Measurements from ENCODE around the gene ADGRG3. TPM values are rescaled to one million over a fixed set of nuclear protein-coding genes. Genes with fewer than 3 reads are reported as not detected.

ADGRG3 gene
- total RNA-seq, 1 experiment from 2014 or later = not detected

DNA sequence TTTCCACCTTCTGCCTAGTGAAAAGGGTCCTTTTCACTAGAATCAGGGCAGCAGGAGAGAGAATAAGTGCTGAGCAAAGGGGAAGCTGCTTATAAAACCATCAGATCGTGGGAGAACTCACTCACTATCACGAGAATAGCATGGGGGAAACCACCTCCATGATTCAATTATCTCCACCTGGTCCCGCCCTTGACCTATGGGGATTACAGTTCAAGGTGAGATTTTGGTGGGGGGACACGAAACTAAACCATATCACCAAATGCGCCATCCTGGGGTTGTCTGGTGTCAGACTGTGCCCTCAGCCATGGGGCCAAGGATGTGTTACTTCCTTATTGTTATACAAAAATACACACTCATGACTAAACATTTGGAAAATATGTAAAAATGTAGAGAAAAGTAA lies 57.0 kb downstream of the ADGRG3 start:
- no TSS peak for BruUV-seq (replicated peaks)

DNA sequence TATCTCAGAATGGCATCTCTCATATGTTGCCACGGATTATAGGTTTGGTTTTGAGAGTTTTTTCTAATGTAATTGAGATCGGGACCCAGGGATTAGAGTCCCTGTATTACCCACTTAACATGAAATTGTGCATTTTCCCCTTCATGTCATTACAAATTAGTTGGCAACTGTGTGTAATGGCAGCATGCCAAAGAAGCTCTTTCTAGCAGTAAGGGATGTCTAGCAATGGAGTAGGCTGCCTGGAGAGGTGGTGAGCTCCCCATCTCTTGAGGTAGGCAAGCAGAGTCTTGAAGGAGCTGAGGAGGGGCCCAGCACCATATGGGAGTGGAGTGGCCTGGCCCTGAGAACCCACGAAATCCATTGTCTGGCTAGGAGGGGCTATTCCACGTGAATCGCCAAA lies 57.4 kb downstream of the ADGRG3 start:
- no peaks in the 10 kb centered on the region for H3K9me2 ChIP-seq (ENCODE audit: insufficient read depth)
- TF ChIP-seq EZH2 (IDR thresholded peaks at IDR 0.05; ENCODE audit: low read depth) = no peak
- TF ChIP-seq, protein P1, sequence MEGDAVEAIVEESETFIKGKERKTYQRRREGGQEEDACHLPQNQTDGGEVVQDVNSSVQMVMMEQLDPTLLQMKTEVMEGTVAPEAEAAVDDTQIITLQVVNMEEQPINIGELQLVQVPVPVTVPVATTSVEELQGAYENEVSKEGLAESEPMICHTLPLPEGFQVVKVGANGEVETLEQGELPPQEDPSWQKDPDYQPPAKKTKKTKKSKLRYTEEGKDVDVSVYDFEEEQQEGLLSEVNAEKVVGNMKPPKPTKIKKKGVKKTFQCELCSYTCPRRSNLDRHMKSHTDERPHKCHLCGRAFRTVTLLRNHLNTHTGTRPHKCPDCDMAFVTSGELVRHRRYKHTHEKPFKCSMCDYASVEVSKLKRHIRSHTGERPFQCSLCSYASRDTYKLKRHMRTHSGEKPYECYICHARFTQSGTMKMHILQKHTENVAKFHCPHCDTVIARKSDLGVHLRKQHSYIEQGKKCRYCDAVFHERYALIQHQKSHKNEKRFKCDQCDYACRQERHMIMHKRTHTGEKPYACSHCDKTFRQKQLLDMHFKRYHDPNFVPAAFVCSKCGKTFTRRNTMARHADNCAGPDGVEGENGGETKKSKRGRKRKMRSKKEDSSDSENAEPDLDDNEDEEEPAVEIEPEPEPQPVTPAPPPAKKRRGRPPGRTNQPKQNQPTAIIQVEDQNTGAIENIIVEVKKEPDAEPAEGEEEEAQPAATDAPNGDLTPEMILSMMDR (conservative IDR thresholded peaks at IDR 0.05) = no peak
- intact Hi-C loops (cut with micrococcal nuclease; ENCODE audit: unreplicated experiment) = no loop called here

More for the DNA sequence above, 57.0 kb downstream of the ADGRG3 start:
- no peak for DNase-seq
- Histone ChIP-seq H3K4me1 (replicated peaks; ENCODE audit: insufficient read depth) (no peaks in the 10 kb centered on the region), H3K27ac (no peak overlapping the region), H4K20me1 (ENCODE audit: insufficient read depth) (no peaks in the 10 kb centered on the region), H3K9me3 (ENCODE audit: insufficient read depth, low read depth) (no peaks in the 10 kb centered on the region), H3K79me2 (ENCODE audit: low read depth) (no peaks in the 10 kb centered on the region), H2AFZ (no peak overlapping the region), H3K9me2 (ENCODE audit: insufficient read depth) (no peaks in the 10 kb centered on the region), H3K27me3 (ENCODE audit: insufficient read depth, low read depth) (no peaks in the 10 kb centered on the region), H3K36me3 (ENCODE audit: low read depth) (no peaks in the 10 kb centered on the region), H3K4me2 (no peak overlapping the region), H3F3A (ENCODE audit: insufficient read depth, low read depth) (no peaks in the 10 kb centered on the region), H3K4me3 (no peak overlapping the region)
- TF ChIP-seq EZH2 (IDR thresholded peaks at IDR 0.05; ENCODE audit: low read depth) = no peak
- intact Hi-C loops (cut with micrococcal nuclease; ENCODE audit: unreplicated experiment) = no loop called here
- POLR2A ChIA-PET (ENCODE audit: unreplicated experiment) = no interaction called here
- CTCF ChIA-PET = interaction anchor here (0.6 kb wide), 1 partner anchor 373 kb away, joined by 4 read pairs; no protein-coding TSS in a partner anchor

GRCh38 chr16:57725976-57726375 lies 57.9 kb downstream of the ADGRG3 start:
- ChIA-PET CTCF (no interaction called here), POLR2A (ENCODE audit: unreplicated experiment) (interaction anchor here (0.6 kb wide), 1 partner anchor 10 kb away, joined by 3 read pairs; no protein-coding TSS in a partner anchor)
- no peak for DNase-seq
- no peaks in the 10 kb centered on the region for H3K79me2 ChIP-seq (ENCODE audit: low read depth)
- no peak overlapping the region for H3K4me3 ChIP-seq
- intact Hi-C loops (cut with micrococcal nuclease; ENCODE audit: unreplicated experiment) = no loop called here
- BruUV-seq (replicated peaks) = no TSS peak
- no peak overlapping the region for H3K4me2 ChIP-seq
- H3K36me3 ChIP-seq (ENCODE audit: low read depth) = no peaks in the 10 kb centered on the region
- H3K4me1 ChIP-seq (replicated peaks; ENCODE audit: insufficient read depth) = no peaks in the 10 kb centered on the region
- no peak overlapping the region for H3K27ac ChIP-seq
- no peaks in the 10 kb centered on the region for H3K9me2 ChIP-seq (ENCODE audit: insufficient read depth)
- H2AFZ ChIP-seq = no peak overlapping the region
- H3F3A ChIP-seq (ENCODE audit: insufficient read depth, low read depth) = no peaks in the 10 kb centered on the region
- H3K27me3 ChIP-seq (ENCODE audit: insufficient read depth, low read depth) = no peaks in the 10 kb centered on the region
- H3K9me3 ChIP-seq (ENCODE audit: insufficient read depth, low read depth) = no peaks in the 10 kb centered on the region
- TF ChIP-seq EZH2 (IDR thresholded peaks at IDR 0.05; ENCODE audit: low read depth) = no peak
- TF ChIP-seq, protein P1 (conservative IDR thresholded peaks at IDR 0.05) = no peak
- H4K20me1 ChIP-seq (ENCODE audit: insufficient read depth) = no peaks in the 10 kb centered on the region

More for the DNA sequence above, 57.4 kb downstream of the ADGRG3 start:
- Histone ChIP-seq H4K20me1 (ENCODE audit: insufficient read depth) (no peaks in the 10 kb centered on the region), H2AFZ (no peak overlapping the region), H3K9me3 (ENCODE audit: insufficient read depth, low read depth) (no peaks in the 10 kb centered on the region), H3K27me3 (ENCODE audit: insufficient read depth, low read depth) (no peaks in the 10 kb centered on the region), H3F3A (ENCODE audit: insufficient read depth, low read depth) (no peaks in the 10 kb centered on the region), H3K27ac (no peak overlapping the region), H3K79me2 (ENCODE audit: low read depth) (no peaks in the 10 kb centered on the region), H3K4me1 (replicated peaks; ENCODE audit: insufficient read depth) (no peaks in the 10 kb centered on the region), H3K4me3 (no peak overlapping the region), H3K36me3 (ENCODE audit: low read depth) (no peaks in the 10 kb centered on the region), H3K4me2 (no peak overlapping the region)
- POLR2A ChIA-PET (ENCODE audit: unreplicated experiment) = no interaction called here
- CTCF ChIA-PET = no interaction called here
- no peak for DNase-seq
- no TSS peak for BruUV-seq (replicated peaks)

DNA sequence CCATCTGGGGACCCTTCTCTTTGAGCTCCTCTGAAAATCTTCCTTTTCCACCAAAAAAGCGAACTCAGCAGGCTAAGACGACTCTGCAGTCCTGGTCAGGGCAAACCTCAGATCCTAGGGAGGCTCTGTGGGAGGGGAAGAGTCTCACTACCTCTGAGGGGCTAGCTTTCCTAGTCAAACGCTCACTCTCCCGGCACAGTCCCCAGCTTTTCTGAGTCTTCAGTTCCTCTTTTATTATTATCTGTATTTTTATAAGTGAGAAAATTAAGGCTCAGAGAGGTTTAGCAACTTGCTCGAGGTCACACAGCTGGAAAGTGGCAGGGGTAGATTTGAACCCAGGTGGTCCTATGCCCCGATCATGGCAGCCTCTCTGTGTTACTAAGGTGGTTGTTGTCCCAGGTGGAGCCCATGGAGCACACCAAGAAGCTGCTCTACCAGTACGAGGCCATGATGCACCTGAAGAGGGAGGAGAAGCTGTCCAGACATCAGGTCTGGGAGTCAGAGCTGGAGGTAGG lies 58.4 kb downstream of the ADGRG3 start:
- no peaks in the 10 kb centered on the region for H3K36me3 ChIP-seq (ENCODE audit: low read depth)
- H3K4me2 ChIP-seq = no peak overlapping the region
- no peaks in the 10 kb centered on the region for H3K79me2 ChIP-seq (ENCODE audit: low read depth)
- H4K20me1 ChIP-seq (ENCODE audit: insufficient read depth) = no peaks in the 10 kb centered on the region
- no TSS peak for BruUV-seq (replicated peaks)
- H2AFZ ChIP-seq = no peak overlapping the region
- H3K9me3 ChIP-seq (ENCODE audit: insufficient read depth, low read depth) = no peaks in the 10 kb centered on the region
- no peaks in the 10 kb centered on the region for H3K9me2 ChIP-seq (ENCODE audit: insufficient read depth)
- H3F3A ChIP-seq (ENCODE audit: insufficient read depth, low read depth) = no peaks in the 10 kb centered on the region
- POLR2A ChIA-PET (ENCODE audit: unreplicated experiment) = interaction anchor here (0.6 kb wide), 1 partner anchor 10 kb away, joined by 3 read pairs; no protein-coding TSS in a partner anchor
- intact Hi-C loops (cut with micrococcal nuclease; ENCODE audit: unreplicated experiment) = no loop called here
- no peak for DNase-seq
- H3K27ac ChIP-seq = no peak overlapping the region
- H3K4me3 ChIP-seq = no peak overlapping the region
- H3K27me3 ChIP-seq (ENCODE audit: insufficient read depth, low read depth) = no peaks in the 10 kb centered on the region
- no peak for TF ChIP-seq EZH2 (IDR thresholded peaks at IDR 0.05; ENCODE audit: low read depth)
- TF ChIP-seq, protein P1 (conservative IDR thresholded peaks at IDR 0.05) = no peak
- H3K4me1 ChIP-seq (replicated peaks; ENCODE audit: insufficient read depth) = no peaks in the 10 kb centered on the region
- CTCF ChIA-PET = no interaction called here

All from PC-9 (cell line).